Erythroblast (primary cell): Measurements from ENCODE around the gene TP63.

Experiments used
- DNase-seq, 2 experiments: peaks; one replicate each; lab custom pipeline; 2025; lab: John Stamatoyannopoulos, UW
- GATA1 ChIP-seq: IDR thresholded peaks from 2 replicates; pipeline ENCODE4 v1.6.1; 2011; ENCODE audit warnings: low read depth, mild to moderate bottlenecking, control low read depth, low read length, moderate library complexity
- POLR2A ChIP-seq: IDR thresholded peaks from 2 replicates; pipeline ENCODE4 v1.6.1; 2011; ENCODE audit warnings: mild to moderate bottlenecking, low read length

The TP63 gene

GRCh38 chr3:189902230-189903186 is 271.3 kb downstream of the TP63 start:
- TF ChIP-seq POLR2A: no peak
- TF ChIP-seq GATA1: no peak
- no peak for DNase-seq

GRCh38 chr3:189903562-189904250 is 272.5 kb downstream of the TP63 start:
- DNase-seq: no peak
- no peak for TF ChIP-seq GATA1
- no peak for TF ChIP-seq POLR2A

- DNase-seq: no peak
- TF ChIP-seq POLR2A: no peak
- no peak for TF ChIP-seq GATA1
These were observed 276.6 kb downstream of the TP63 start for GRCh38 chr3:189907803-189908202.

- no peak for TF ChIP-seq GATA1
- TF ChIP-seq POLR2A: no peak
- no peak for DNase-seq
These were observed 277.5 kb downstream of the TP63 start for GRCh38 chr3:189908646-189909045.

GRCh38 chr3:189909139-189909538 is 277.9 kb downstream of the TP63 start:
- TF ChIP-seq GATA1 (no peak), POLR2A (no peak)
- DNase-seq: no peak

GRCh38 chr3:189909573-189909972 is 278.4 kb downstream of the TP63 start:
- TF ChIP-seq POLR2A: no peak
- no peak for TF ChIP-seq GATA1
- no peak for DNase-seq

GRCh38 chr3:189911001-189911400 is 279.8 kb downstream of the TP63 start:
- DNase-seq: no peak
- TF ChIP-seq POLR2A: no peak
- TF ChIP-seq GATA1: no peak

- TF ChIP-seq GATA1 (no peak), POLR2A (no peak)
- DNase-seq: no peak
These were observed 283.6 kb downstream of the TP63 start for GRCh38 chr3:189914799-189915198.

- DNase-seq: no peak
- TF ChIP-seq POLR2A: no peak
- no peak for TF ChIP-seq GATA1
These were observed 290.6 kb downstream of the TP63 start for GRCh38 chr3:189921770-189922169.

- DNase-seq: no peak
- TF ChIP-seq GATA1 (no peak), POLR2A (no peak)
These were observed 297.0 kb downstream of the TP63 start for GRCh38 chr3:189927975-189928895.

- no peak for DNase-seq
- TF ChIP-seq POLR2A (no peak), GATA1 (no peak)
These were observed 305.2 kb downstream of the TP63 start for GRCh38 chr3:189936201-189936945.

- no peak for TF ChIP-seq POLR2A
- no peak for TF ChIP-seq GATA1
These were observed 306.3 kb downstream of the TP63 start for GRCh38 chr3:189937302-189938127.

More at GRCh38 chr3:189937302-189938127, 306.3 kb downstream of the TP63 start:
- no peak for DNase-seq
